ENCODE measurements around the gene EFCAB14. TPM values are rescaled to one million over a fixed set of nuclear protein-coding genes. Genes with fewer than 3 reads are reported as not detected.

The EFCAB14 gene
- total and polyA plus RNA-seq, 9 of the 15 experiments (the other 6 are each of a cell fraction or from before 2014, with no cell fraction given): 7.3 to 49.0 (median 37.3) TPM

DNA sequence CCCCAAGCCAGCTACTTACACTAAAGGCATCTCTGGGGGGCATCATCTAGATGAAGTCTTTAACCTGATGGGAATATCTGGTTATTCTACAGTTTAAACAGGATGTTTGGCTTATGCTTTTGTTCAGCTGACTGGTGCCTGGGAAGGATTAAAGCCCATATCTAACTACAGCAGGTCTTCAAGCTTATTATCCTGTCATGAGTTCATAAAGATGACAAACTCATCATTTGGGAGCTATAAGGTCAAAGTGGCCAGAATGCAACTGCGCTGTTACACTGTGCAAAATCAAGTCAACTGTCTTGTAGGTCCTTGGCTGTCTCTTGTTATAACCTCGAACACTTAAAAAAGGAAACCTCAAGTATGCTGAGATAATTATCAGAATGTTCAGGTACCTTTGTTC is 83.7 kb downstream of the EFCAB14 start (continued):
- TF ChIP-seq, protein P1, sequence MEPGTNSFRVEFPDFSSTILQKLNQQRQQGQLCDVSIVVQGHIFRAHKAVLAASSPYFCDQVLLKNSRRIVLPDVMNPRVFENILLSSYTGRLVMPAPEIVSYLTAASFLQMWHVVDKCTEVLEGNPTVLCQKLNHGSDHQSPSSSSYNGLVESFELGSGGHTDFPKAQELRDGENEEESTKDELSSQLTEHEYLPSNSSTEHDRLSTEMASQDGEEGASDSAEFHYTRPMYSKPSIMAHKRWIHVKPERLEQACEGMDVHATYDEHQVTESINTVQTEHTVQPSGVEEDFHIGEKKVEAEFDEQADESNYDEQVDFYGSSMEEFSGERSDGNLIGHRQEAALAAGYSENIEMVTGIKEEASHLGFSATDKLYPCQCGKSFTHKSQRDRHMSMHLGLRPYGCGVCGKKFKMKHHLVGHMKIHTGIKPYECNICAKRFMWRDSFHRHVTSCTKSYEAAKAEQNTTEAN (CRISPR knock-in tag; IDR thresholded peaks at IDR 0.05): no peak
- TF ChIP-seq CREB1 (IDR thresholded peaks at IDR 0.05) (no peak), CREB1 (CRISPR knock-in tag; IDR thresholded peaks at IDR 0.05) (no peak), ZNF354B (CRISPR knock-in tag; IDR thresholded peaks at IDR 0.05) (no peak), ZFP1 (CRISPR knock-in tag; IDR thresholded peaks at IDR 0.05) (no peak), FOXM1 (IDR thresholded peaks at IDR 0.05; ENCODE audit: low read depth) (no peak), FOXM1 (CRISPR knock-in tag; IDR thresholded peaks at IDR 0.05; ENCODE audit: low read depth) (no peak), SMAD3 (CRISPR knock-in tag; conservative IDR thresholded peaks at IDR 0.05) (no peak), MEIS2 (IDR thresholded peaks at IDR 0.05; ENCODE audit: partially characterized antibody) (peak; percentile 80), ZKSCAN3 (CRISPR knock-in tag; IDR thresholded peaks at IDR 0.05) (no peak), ZNF212 (CRISPR knock-in tag; IDR thresholded peaks at IDR 0.05) (no peak), MED1 (CRISPR knock-in tag; IDR thresholded peaks at IDR 0.05; ENCODE audit: borderline replicate concordance) (no peak), ZKSCAN8 (CRISPR knock-in tag; IDR thresholded peaks at IDR 0.05) (peak; percentile 47; the same call in 1 of the 2 replicates), STAT5B (CRISPR knock-in tag; IDR thresholded peaks at IDR 0.05) (no peak), CREM (IDR thresholded peaks at IDR 0.05; ENCODE audit: low read depth) (no peak)
- TF ChIP-seq, protein P2, sequence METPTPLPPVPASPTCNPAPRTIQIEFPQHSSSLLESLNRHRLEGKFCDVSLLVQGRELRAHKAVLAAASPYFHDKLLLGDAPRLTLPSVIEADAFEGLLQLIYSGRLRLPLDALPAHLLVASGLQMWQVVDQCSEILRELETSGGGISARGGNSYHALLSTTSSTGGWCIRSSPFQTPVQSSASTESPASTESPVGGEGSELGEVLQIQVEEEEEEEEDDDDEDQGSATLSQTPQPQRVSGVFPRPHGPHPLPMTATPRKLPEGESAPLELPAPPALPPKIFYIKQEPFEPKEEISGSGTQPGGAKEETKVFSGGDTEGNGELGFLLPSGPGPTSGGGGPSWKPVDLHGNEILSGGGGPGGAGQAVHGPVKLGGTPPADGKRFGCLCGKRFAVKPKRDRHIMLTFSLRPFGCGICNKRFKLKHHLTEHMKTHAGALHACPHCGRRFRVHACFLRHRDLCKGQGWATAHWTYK (CRISPR knock-in tag; IDR thresholded peaks at IDR 0.05): no peak
- TF ChIP-seq, protein P3, sequence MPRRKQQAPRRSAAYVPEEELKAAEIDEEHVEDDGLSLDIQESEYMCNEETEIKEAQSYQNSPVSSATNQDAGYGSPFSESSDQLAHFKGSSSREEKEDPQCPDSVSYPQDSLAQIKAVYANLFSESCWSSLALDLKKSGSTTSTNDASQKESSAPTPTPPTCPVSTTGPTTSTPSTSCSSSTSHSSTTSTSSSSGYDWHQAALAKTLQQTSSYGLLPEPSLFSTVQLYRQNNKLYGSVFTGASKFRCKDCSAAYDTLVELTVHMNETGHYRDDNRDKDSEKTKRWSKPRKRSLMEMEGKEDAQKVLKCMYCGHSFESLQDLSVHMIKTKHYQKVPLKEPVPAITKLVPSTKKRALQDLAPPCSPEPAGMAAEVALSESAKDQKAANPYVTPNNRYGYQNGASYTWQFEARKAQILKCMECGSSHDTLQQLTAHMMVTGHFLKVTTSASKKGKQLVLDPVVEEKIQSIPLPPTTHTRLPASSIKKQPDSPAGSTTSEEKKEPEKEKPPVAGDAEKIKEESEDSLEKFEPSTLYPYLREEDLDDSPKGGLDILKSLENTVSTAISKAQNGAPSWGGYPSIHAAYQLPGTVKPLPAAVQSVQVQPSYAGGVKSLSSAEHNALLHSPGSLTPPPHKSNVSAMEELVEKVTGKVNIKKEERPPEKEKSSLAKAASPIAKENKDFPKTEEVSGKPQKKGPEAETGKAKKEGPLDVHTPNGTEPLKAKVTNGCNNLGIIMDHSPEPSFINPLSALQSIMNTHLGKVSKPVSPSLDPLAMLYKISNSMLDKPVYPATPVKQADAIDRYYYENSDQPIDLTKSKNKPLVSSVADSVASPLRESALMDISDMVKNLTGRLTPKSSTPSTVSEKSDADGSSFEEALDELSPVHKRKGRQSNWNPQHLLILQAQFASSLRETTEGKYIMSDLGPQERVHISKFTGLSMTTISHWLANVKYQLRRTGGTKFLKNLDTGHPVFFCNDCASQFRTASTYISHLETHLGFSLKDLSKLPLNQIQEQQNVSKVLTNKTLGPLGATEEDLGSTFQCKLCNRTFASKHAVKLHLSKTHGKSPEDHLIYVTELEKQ (CRISPR knock-in tag; IDR thresholded peaks at IDR 0.05): no peak
- TF ChIP-seq, protein P4, sequence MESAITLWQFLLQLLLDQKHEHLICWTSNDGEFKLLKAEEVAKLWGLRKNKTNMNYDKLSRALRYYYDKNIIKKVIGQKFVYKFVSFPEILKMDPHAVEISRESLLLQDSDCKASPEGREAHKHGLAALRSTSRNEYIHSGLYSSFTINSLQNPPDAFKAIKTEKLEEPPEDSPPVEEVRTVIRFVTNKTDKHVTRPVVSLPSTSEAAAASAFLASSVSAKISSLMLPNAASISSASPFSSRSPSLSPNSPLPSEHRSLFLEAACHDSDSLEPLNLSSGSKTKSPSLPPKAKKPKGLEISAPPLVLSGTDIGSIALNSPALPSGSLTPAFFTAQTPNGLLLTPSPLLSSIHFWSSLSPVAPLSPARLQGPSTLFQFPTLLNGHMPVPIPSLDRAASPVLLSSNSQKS (CRISPR knock-in tag; IDR thresholded peaks at IDR 0.05): no peak
- TF ChIP-seq, protein P5, sequence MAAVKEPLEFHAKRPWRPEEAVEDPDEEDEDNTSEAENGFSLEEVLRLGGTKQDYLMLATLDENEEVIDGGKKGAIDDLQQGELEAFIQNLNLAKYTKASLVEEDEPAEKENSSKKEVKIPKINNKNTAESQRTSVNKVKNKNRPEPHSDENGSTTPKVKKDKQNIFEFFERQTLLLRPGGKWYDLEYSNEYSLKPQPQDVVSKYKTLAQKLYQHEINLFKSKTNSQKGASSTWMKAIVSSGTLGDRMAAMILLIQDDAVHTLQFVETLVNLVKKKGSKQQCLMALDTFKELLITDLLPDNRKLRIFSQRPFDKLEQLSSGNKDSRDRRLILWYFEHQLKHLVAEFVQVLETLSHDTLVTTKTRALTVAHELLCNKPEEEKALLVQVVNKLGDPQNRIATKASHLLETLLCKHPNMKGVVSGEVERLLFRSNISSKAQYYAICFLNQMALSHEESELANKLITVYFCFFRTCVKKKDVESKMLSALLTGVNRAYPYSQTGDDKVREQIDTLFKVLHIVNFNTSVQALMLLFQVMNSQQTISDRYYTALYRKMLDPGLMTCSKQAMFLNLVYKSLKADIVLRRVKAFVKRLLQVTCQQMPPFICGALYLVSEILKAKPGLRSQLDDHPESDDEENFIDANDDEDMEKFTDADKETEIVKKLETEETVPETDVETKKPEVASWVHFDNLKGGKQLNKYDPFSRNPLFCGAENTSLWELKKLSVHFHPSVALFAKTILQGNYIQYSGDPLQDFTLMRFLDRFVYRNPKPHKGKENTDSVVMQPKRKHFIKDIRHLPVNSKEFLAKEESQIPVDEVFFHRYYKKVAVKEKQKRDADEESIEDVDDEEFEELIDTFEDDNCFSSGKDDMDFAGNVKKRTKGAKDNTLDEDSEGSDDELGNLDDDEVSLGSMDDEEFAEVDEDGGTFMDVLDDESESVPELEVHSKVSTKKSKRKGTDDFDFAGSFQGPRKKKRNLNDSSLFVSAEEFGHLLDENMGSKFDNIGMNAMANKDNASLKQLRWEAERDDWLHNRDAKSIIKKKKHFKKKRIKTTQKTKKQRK (IDR thresholded peaks at IDR 0.05; ENCODE audit: borderline replicate concordance, low read depth, low read length): no peak

All from K562 (cell line).